Neural cell (in vitro differentiated cells): ENCODE results near the gene KAT14. TPM values are rescaled to one million over a fixed set of nuclear protein-coding genes. Genes with fewer than 3 reads are reported as not detected.
"Not testable (repeated sequence)": the region's sequence is repeated elsewhere in the genome, so short reads cannot be mapped to it uniquely, and the experiment has no call there.

Experiments used
- H2AFZ ChIP-seq: fragments of 200-600, 300-800 bp; sonication (generic), shearing (Covaris generic); 2 replicates; pipeline ENCODE4 v1.6.0; 2014; ENCODE audit warnings: low read depth, mild to moderate bottlenecking, antibody characterized with exemption, low read length, moderate library complexity
- H3F3A ChIP-seq: fragments of 200-600 bp; shearing (Covaris generic); 2 replicates; pipeline ENCODE4 v1.6.1; 2016; ENCODE audit warnings: mild to moderate bottlenecking, moderate library complexity, mixed read lengths, antibody characterized with exemption, low read length; ENCODE audit not compliant: insufficient read depth, poor library complexity, severe bottlenecking
- H3K27ac ChIP-seq: fragments of 200-600, 300-800 bp; sonication (generic), shearing (Covaris generic); 2 replicates; pipeline ENCODE4 v1.5.1; 2014; ENCODE audit warnings: mild to moderate bottlenecking, low read length, moderate library complexity
- H3K27me3 ChIP-seq: fragments of 300-800, 200-600 bp; sonication (generic), shearing (Covaris generic); 2 replicates; pipeline ENCODE4 v1.6.0; 2014; ENCODE audit warnings: mild to moderate bottlenecking, low read depth, low read length, moderate library complexity; ENCODE audit not compliant: insufficient read depth
- H3K36me3 ChIP-seq: fragments of 300-800, 200-600 bp; sonication (generic), shearing (Covaris generic); 2 replicates; pipeline ENCODE4 v1.5.1; 2014; ENCODE audit warnings: mild to moderate bottlenecking, antibody characterized with exemption, low read length, moderate library complexity; ENCODE audit not compliant: insufficient read depth
- H3K4me2 ChIP-seq: fragments of 300-800, 200-600 bp; sonication (generic), shearing (Covaris generic); 2 replicates; pipeline ENCODE4 v1.6.0; 2014; ENCODE audit warnings: mild to moderate bottlenecking, low read length
- H3K4me3 ChIP-seq: fragments of 300-800, 200-600 bp; sonication (generic), shearing (Covaris generic); 2 replicates; pipeline ENCODE4 v1.5.1; 2014; ENCODE audit warnings: mild to moderate bottlenecking, low read length, moderate library complexity
- H3K79me2 ChIP-seq: fragments of 200-600 bp; shearing (Covaris generic); replicated peaks from 2 replicates; pipeline ENCODE4 v1.6.0; 2014; ENCODE audit warnings: mild to moderate bottlenecking, low read length, moderate library complexity; ENCODE audit not compliant: insufficient read depth
- H3K9ac ChIP-seq: fragments of 300-800, 200-600 bp; sonication (generic), shearing (Covaris generic); 2 replicates; pipeline ENCODE4 v1.6.1; 2016; ENCODE audit warnings: mild to moderate bottlenecking, low read length, mixed read lengths
- H3K9me2 ChIP-seq: fragments of 200-600 bp; shearing (Covaris generic); 2 replicates; pipeline ENCODE4 v1.6.1; 2016; ENCODE audit warnings: mild to moderate bottlenecking, low read length, mixed read lengths; ENCODE audit not compliant: insufficient read depth
- H3K9me3 ChIP-seq: fragments of 200-600, 300-800 bp; sonication (generic), shearing (Covaris generic); 2 replicates; pipeline ENCODE4 v1.6.1; 2016; ENCODE audit warnings: mild to moderate bottlenecking, mixed run types, low read length, moderate library complexity, mixed read lengths
- H4K20me1 ChIP-seq: fragments of 200-600 bp; shearing (Covaris generic); 2 replicates; pipeline ENCODE4 v1.6.1; 2016; ENCODE audit warnings: mild to moderate bottlenecking, mixed run types; ENCODE audit not compliant: insufficient read depth
- EP300 ChIP-seq: fragments of 450-650 bp; conservative IDR thresholded peaks from 2 replicates; pipeline ENCODE4 v1.6.1; 2014; ENCODE audit warnings: antibody characterized with exemption, mild to moderate bottlenecking, moderate library complexity; ENCODE audit not compliant: poor library complexity, severe bottlenecking
- EZH2 ChIP-seq: fragments of 200-600, 300-800 bp; shearing (Covaris generic), sonication (generic); IDR thresholded peaks from 2 replicates; pipeline ENCODE4 v1.6.1; 2014; ENCODE audit warnings: antibody characterized with exemption, low read length, borderline replicate concordance, mild to moderate bottlenecking; ENCODE audit not compliant: insufficient read depth, poor library complexity, severe bottlenecking
- MXI1 ChIP-seq: fragments of 450-650 bp; conservative IDR thresholded peaks from 2 replicates; pipeline ENCODE4 v1.6.1; 2014; ENCODE audit warnings: antibody characterized with exemption, mild to moderate bottlenecking; ENCODE audit not compliant: poor library complexity, severe bottlenecking
- POLR2AphosphoS5 ChIP-seq: IDR thresholded peaks from 2 replicates; pipeline ENCODE4 v1.6.1; 2012
- RAD21 ChIP-seq: fragments of 450-650 bp; conservative IDR thresholded peaks from 2 replicates; pipeline ENCODE4 v1.6.1; 2014; ENCODE audit warnings: antibody characterized with exemption, mild to moderate bottlenecking, moderate library complexity
- REST ChIP-seq: IDR thresholded peaks from 2 replicates; pipeline ENCODE4 v1.6.1; 2012; ENCODE audit warnings: borderline replicate concordance
- SMC3 ChIP-seq: fragments of 450-650 bp; conservative IDR thresholded peaks from 2 replicates; pipeline ENCODE4 v1.6.1; 2014; ENCODE audit warnings: antibody characterized with exemption, mild to moderate bottlenecking, moderate library complexity; ENCODE audit not compliant: poor library complexity
- TAF1 ChIP-seq: IDR thresholded peaks from 2 replicates; pipeline ENCODE4 v1.6.1; 2012; ENCODE audit warnings: low read depth
- polyA plus RNA-seq: library from polyadenylated mRNA; depleted of rRNA; stranded (reverse); fragments of >200 nt; gene quantifications from 2 replicates; pipeline ENCODE4 v1.2.3, GENCODE V29; 2014
- TF ChIP-seq, protein P1 (sequence below): fragments of 450-650 bp; IDR thresholded peaks from 2 replicates; pipeline ENCODE4 v1.5.1; 2014; ENCODE audit warnings: antibody characterized with exemption, mild to moderate bottlenecking, moderate library complexity; ENCODE audit not compliant: poor library complexity, severe bottlenecking

KAT14 gene
- polyA plus RNA-seq, 1 donor from 2014 or later, result 19.3 TPM

DNA sequence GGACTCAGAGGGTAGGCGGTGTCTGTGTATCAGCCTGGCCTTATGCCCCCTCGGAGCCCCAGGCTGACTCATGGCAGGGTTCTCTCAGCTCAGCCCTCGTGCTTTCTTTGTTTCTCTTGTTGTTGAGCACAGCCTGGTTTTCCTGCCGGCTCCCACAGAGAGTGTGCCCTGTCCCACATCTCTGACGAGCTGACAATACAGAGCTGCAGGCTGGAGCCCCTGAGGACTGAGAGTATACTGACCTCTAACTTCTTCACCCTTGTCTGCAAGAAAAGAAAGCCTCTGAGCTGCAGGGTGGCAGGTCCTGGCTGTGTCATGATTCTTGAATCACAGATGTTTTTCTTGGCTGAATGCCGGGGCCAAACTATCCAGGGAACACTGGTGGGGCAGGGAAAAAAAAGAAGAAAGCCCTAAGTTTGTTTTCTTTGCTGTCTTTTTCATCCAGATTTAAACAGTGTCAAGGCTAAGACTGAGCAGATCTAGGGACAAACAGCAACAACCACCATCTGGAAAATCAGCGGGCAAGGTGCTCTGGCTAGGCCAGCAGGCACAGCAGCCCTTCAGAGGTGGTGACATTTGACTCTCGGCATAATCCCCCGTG lies 87.4 kb downstream of the KAT14 start:
- Histone ChIP-seq H3K4me3 (no peak overlapping the region), H4K20me1 (no peaks in the 10 kb centered on the region), H3K4me2 (no peak overlapping the region), H3K36me3 (no peaks in the 10 kb centered on the region), H3K9me3 (no peaks in the 10 kb centered on the region), H3K27ac (no peak overlapping the region), H3K27me3 (no peaks in the 10 kb centered on the region), H2AFZ (no peak overlapping the region), H3F3A (no peaks in the 10 kb centered on the region), H3K79me2 (no peaks in the 10 kb centered on the region), H3K9me2 (no peaks in the 10 kb centered on the region), H3K9ac (no peak overlapping the region)
- no peak for TF ChIP-seq REST
- TF ChIP-seq, protein P1, sequence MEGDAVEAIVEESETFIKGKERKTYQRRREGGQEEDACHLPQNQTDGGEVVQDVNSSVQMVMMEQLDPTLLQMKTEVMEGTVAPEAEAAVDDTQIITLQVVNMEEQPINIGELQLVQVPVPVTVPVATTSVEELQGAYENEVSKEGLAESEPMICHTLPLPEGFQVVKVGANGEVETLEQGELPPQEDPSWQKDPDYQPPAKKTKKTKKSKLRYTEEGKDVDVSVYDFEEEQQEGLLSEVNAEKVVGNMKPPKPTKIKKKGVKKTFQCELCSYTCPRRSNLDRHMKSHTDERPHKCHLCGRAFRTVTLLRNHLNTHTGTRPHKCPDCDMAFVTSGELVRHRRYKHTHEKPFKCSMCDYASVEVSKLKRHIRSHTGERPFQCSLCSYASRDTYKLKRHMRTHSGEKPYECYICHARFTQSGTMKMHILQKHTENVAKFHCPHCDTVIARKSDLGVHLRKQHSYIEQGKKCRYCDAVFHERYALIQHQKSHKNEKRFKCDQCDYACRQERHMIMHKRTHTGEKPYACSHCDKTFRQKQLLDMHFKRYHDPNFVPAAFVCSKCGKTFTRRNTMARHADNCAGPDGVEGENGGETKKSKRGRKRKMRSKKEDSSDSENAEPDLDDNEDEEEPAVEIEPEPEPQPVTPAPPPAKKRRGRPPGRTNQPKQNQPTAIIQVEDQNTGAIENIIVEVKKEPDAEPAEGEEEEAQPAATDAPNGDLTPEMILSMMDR, result no peak
- TF ChIP-seq RAD21, result no peak
- no peak for TF ChIP-seq TAF1
- TF ChIP-seq EZH2, result no peak

- Histone ChIP-seq H3K36me3 (no peaks in the 10 kb centered on the region), H2AFZ (no peak overlapping the region), H3K79me2 (no peaks in the 10 kb centered on the region), H3K9me2 (no peaks in the 10 kb centered on the region), H3K27ac (no peak overlapping the region), H3K9me3 (no peaks in the 10 kb centered on the region), H3F3A (no peaks in the 10 kb centered on the region), H3K9ac (no peak overlapping the region), H3K4me3 (no peak overlapping the region), H3K4me2 (no peak overlapping the region), H3K27me3 (no peaks in the 10 kb centered on the region), H4K20me1 (no peaks in the 10 kb centered on the region)
- TF ChIP-seq TAF1 (no peak), POLR2AphosphoS5 (no peak), REST (no peak), RAD21 (no peak), SMC3 (no peak), EP300 (no peak), MXI1 (no peak), EZH2 (no peak)
- TF ChIP-seq, protein P1, result no peak
Measured at GRCh38 chr20:18225632-18226031, 88.0 kb downstream of the KAT14 start.

- not testable (repeated sequence) for H3K79me2 ChIP-seq, H3K4me3 ChIP-seq, H3K36me3 ChIP-seq, H4K20me1 ChIP-seq, H3K4me2 ChIP-seq, H3K27ac ChIP-seq, H3K9ac ChIP-seq, H2AFZ ChIP-seq, H3K9me3 ChIP-seq, H3K27me3 ChIP-seq, H3F3A ChIP-seq, H3K9me2 ChIP-seq
Measured at GRCh38 chr20:18226741-18227140, 89.1 kb downstream of the KAT14 start.
